Testis (tissue), 2 donors: ENCODE results near the gene PRUNE1.

Source experiments
- CTCF ChIP-seq, 3 experiments: fragments of 450-650 bp in 2 of 3; fragments of 200-600 bp in 1 of 3; sonication (generic) in 1 of 3; IDR thresholded peaks; one replicate each; pipeline ENCODE4 v1.5.1; 2016 to 2019; ENCODE audit warnings: antibody characterized with exemption in 3 of 3, mild to moderate bottlenecking in 2 of 3, moderate library complexity in 1 of 3
- POLR2A ChIP-seq: fragments of 450-650 bp; IDR thresholded peaks from one replicate; pipeline ENCODE4 v1.6.1; 2017; ENCODE audit warnings: antibody characterized with exemption, mild to moderate bottlenecking, moderate library complexity

DNA sequence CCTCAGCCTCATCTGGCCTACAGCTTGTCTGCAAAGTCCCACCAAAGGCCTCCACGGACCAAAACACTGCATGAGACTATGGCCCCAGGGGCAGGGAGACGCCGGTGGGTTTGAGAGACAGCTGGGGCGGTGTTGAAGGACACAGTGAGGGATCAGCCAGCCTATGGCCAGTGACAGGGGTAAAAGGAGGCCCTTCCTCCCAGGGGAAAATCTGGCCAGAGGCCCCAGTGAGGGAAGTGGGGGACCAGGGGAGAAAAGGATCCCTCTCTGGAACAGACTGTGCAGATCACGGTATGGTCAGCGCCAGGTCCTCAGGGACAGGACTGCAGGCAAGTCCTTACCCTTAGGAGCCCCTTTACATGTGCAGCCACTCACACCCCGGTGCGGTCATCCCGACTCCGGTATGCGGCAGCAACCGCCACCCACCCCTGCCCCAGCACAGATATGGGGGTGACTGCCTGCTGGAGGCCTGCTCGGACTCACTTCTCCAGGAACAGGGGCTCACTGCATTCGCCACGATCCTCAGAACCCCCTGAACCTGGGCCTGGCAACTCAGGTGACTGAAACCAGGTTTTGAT lies 34.9 kb upstream of the PRUNE1 start:
- TF ChIP-seq CTCF (IDR thresholded peaks at IDR 0.05) (no peak), POLR2A (no peak)
